ENCODE results near the gene NFASC. TPM values are rescaled to one million over a fixed set of nuclear protein-coding genes. Genes with fewer than 3 reads are reported as not detected.
A peak's percentile ranks its signal among the peaks of the same experiment; 100 is the strongest.

Gene NFASC
- total RNA-seq, 4 donors from 2014 or later: 6.3 to 15.1 (median 11.7) TPM

GRCh38 chr1:204989266-204990058, 118.8 kb downstream of the NFASC start:
- Histone ChIP-seq H3K27me3 (peaks cover 0 to 18% (median 0%) of the 10 kb centered on the region in 4 donors), H3K36me3 (peaks cover 0 to 34% (median 0%) of the 10 kb centered on the region in 3 donors), H3K9me3 (no peaks in the 10 kb centered on the region), H3K4me1 (no peaks in the 10 kb centered on the region), H3K4me3 (no peak overlapping the region), H3K27ac (peak overlapping the region in 1 of 4 donors; percentile 21)
- 33 to 47% methylated on average over 8 to 9 of the region's 16 CpGs for WGBS, 2 donors
- no peak for DNase-seq
- intact Hi-C loops (cut with DNase I): loop anchor here (5.0 to 10.0 kb wide), 2 partner anchors 73 to 255 kb away; no protein-coding TSS in a partner anchor
- TF ChIP-seq POLR2A (IDR thresholded peaks at IDR 0.05): no peak
- TF ChIP-seq, protein P1, sequence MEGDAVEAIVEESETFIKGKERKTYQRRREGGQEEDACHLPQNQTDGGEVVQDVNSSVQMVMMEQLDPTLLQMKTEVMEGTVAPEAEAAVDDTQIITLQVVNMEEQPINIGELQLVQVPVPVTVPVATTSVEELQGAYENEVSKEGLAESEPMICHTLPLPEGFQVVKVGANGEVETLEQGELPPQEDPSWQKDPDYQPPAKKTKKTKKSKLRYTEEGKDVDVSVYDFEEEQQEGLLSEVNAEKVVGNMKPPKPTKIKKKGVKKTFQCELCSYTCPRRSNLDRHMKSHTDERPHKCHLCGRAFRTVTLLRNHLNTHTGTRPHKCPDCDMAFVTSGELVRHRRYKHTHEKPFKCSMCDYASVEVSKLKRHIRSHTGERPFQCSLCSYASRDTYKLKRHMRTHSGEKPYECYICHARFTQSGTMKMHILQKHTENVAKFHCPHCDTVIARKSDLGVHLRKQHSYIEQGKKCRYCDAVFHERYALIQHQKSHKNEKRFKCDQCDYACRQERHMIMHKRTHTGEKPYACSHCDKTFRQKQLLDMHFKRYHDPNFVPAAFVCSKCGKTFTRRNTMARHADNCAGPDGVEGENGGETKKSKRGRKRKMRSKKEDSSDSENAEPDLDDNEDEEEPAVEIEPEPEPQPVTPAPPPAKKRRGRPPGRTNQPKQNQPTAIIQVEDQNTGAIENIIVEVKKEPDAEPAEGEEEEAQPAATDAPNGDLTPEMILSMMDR (IDR thresholded peaks at IDR 0.05): peak; percentile 65 to 97 (median 90)

DNA sequence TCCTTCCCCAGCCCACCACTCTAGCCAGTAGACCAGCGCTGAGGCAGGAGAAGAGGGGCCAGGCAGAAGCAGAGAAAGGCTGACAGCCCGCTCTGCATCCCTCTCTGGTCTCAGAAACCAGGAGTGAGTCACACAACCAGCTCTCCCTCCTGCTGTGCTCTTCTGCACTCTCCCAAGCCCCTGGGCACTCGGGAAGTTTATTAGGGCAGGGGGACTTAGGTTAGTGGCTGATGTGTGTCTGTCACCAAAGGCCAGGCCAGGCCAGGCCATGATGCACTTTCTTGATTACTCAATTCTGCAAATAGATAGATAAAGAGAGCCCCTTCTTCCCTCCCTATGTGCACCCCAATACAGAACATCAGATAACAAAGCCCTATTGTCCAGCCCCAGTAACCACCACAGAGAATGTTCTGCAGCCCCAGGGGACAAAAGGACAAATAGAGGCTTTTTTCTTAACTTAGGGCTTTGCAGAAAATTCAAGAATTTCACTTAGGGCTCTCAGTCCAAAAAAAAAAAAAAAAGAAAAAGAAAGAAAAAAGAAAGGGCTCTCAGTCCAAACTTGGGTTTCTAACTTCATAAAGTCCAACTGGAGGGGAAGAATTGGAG, 119.5 kb downstream of the NFASC start:
- Histone ChIP-seq H3K9me3 (no peaks in the 10 kb centered on the region), H3K4me1 (no peaks in the 10 kb centered on the region), H3K27me3 (peaks cover 0 to 18% (median 0%) of the 10 kb centered on the region in 4 donors), H3K27ac (peak overlapping the region in 1 of 4 donors; percentile 21), H3K36me3 (peaks cover 0 to 31% (median 0%) of the 10 kb centered on the region in 3 donors), H3K4me3 (no peak overlapping the region)
- TF ChIP-seq POLR2A (IDR thresholded peaks at IDR 0.05): no peak
- TF ChIP-seq, protein P1 (IDR thresholded peaks at IDR 0.05): no peak
- intact Hi-C loops (cut with DNase I): loop anchor here (5.0 to 10.0 kb wide), 2 partner anchors 72 to 255 kb away; no protein-coding TSS in a partner anchor
- 33 to 78% methylated on average over 1 to 2 of the region's 3 CpGs for WGBS, 2 donors
- DNase-seq: no peak

DNA sequence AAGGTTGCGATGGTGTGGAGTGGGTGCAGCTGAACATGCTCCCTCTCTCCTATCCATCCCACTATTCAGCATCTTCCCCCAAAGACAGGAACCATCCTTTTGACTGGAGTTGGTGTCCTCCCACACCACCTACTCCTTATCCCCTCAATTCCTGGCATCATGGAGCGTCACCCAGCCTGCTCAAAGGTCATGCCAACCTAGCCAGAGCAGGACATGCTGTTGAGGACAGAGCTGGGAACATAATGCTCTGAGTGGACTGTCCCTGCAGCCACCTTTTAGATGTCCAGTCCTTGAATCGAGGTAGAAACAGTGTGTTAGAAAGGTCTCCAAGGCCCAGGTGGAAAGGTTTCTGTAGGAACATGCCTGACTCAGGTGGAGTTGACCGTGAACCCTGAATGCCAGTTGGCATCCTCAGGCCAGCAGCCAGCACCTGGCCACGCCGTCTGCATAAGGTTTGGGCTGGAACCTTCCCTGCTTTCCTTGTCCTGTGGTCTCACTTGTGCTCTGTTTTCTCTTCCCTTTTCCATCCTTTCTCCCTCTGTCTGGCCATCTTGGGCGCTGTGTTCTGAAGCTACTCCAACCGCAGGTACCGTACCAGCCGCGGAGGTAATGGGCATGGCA, 120.2 kb downstream of the NFASC start:
- 58 to 75% methylated on average over 6 of the region's 11 CpGs for WGBS, 2 donors
- Histone ChIP-seq H3K4me3 (no peak overlapping the region), H3K27me3 (peaks cover 0 to 18% (median 0%) of the 10 kb centered on the region in 4 donors), H3K9me3 (no peaks in the 10 kb centered on the region), H3K27ac (no peak overlapping the region), H3K4me1 (no peaks in the 10 kb centered on the region), H3K36me3 (peaks cover 0 to 25% (median 0%) of the 10 kb centered on the region in 3 donors)
- TF ChIP-seq, protein P1 (IDR thresholded peaks at IDR 0.05): no peak
- no peak for TF ChIP-seq POLR2A (IDR thresholded peaks at IDR 0.05)
- intact Hi-C loops (cut with DNase I): loop anchor here (5.0 to 10.0 kb wide), 2 partner anchors 71 to 254 kb away; no protein-coding TSS in a partner anchor
- DNase-seq: no peak

DNA sequence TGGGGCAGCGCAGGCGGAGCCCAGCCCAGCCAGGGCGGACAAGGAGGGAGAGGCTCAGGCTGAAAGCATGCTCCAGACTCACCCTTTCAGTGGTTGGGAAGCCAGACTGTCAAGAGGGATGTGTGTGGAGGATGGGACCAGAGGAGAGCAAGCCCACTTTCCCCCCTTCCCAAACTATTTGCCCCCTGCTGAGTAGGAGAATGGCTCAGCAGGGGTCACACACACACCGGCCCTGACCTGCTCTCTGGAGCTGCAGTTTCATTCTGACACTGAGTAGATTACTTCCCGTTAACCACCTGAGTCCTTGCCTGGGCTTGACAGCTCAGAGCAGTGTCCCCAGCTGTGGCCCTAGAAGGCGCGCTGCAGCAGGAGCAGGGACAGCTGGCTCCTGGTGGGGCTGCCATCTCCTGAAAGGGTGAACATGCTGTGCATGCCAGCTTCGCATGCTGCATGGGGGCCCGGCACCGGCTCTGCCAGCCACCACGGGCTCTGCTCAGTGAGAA, 120.7 kb downstream of the NFASC start:
- no peaks in the 10 kb centered on the region for H3K9me3 ChIP-seq
- WGBS, 2 donors: 41 to 60% methylated on average over 1 to 5 of the region's 11 CpGs
- no peak overlapping the region for H3K4me3 ChIP-seq
- no peaks in the 10 kb centered on the region for H3K4me1 ChIP-seq
- DNase-seq: no peak
- H3K36me3 ChIP-seq: peaks cover 0 to 20% (median 0%) of the 10 kb centered on the region in 3 donors
- intact Hi-C loops (cut with DNase I): loop anchor here (5.0 to 10.0 kb wide), 2 partner anchors 71 to 253 kb away; no protein-coding TSS in a partner anchor
- H3K27me3 ChIP-seq: peaks cover 0 to 18% (median 0%) of the 10 kb centered on the region in 4 donors
- TF ChIP-seq, protein P1 (IDR thresholded peaks at IDR 0.05): no peak
- no peak for TF ChIP-seq POLR2A (IDR thresholded peaks at IDR 0.05)
- H3K27ac ChIP-seq: no peak overlapping the region
